HG03025 (cell line): Measurements from ENCODE around the gene MESP1.

Source experiments
- ATAC-seq: cut with Tn5 transposase; IDR thresholded peaks from one replicate; pipeline ENCODE4 v1.9.1; 2021; ENCODE audit warnings: mild to moderate bottlenecking, moderate library complexity; ENCODE audit not compliant: unreplicated experiment, low FRiP score

The MESP1 gene

GRCh38 chr15:89760303-89761008 is 9.4 kb upstream of the MESP1 start:
- no peak for ATAC-seq

GRCh38 chr15:89759835-89760234 is 8.8 kb upstream of the MESP1 start:
- ATAC-seq, result no peak

GRCh38 chr15:89758981-89759380 is 7.9 kb upstream of the MESP1 start:
- ATAC-seq, result no peak

GRCh38 chr15:89758283-89758682 is 7.2 kb upstream of the MESP1 start:
- ATAC-seq, result no peak

- ATAC-seq, result no peak
Observed at GRCh38 chr15:89756897-89757296, 5.8 kb upstream of the MESP1 start.

GRCh38 chr15:89755701-89756100 is 4.7 kb upstream of the MESP1 start:
- no peak for ATAC-seq

- ATAC-seq, result no peak
Observed at GRCh38 chr15:89754361-89755154, 3.5 kb upstream of the MESP1 start.

- ATAC-seq, result no peak
Observed at GRCh38 chr15:89753855-89754254, 2.8 kb upstream of the MESP1 start.

GRCh38 chr15:89751748-89752147 is 699 bp upstream of the MESP1 start:
- ATAC-seq, result no peak

- no peak for ATAC-seq
Observed at GRCh38 chr15:89749951-89750559, 994 bp downstream of the MESP1 start.

- no peak for ATAC-seq
Observed at GRCh38 chr15:89749526-89749925, 1.5 kb downstream of the MESP1 start.

GRCh38 chr15:89749054-89749453 is 2.0 kb downstream of the MESP1 start:
- no peak for ATAC-seq

- ATAC-seq, result no peak
Observed at GRCh38 chr15:89747708-89748682, 3.1 kb downstream of the MESP1 start.

- ATAC-seq, result no peak
Observed at GRCh38 chr15:89746386-89746780, 4.7 kb downstream of the MESP1 start.

- ATAC-seq, result no peak
Observed at GRCh38 chr15:89745768-89746167, 5.3 kb downstream of the MESP1 start.

- no peak for ATAC-seq
Observed at GRCh38 chr15:89745131-89745530, 5.9 kb downstream of the MESP1 start.

GRCh38 chr15:89743594-89743993 is 7.5 kb downstream of the MESP1 start:
- no peak for ATAC-seq

- ATAC-seq, result no peak
Observed at GRCh38 chr15:89743011-89743410, 8.0 kb downstream of the MESP1 start.

GRCh38 chr15:89740137-89740536 is 10.9 kb downstream of the MESP1 start:
- no peak for ATAC-seq

GRCh38 chr15:89735773-89736172 is 15.3 kb downstream of the MESP1 start:
- ATAC-seq, result no peak
